ENCODE measurements around the gene THBS4.
"Not testable (repeated sequence)": the region's sequence is repeated elsewhere in the genome, so short reads cannot be mapped to it uniquely, and the experiment has no call there.

THBS4 gene

DNA sequence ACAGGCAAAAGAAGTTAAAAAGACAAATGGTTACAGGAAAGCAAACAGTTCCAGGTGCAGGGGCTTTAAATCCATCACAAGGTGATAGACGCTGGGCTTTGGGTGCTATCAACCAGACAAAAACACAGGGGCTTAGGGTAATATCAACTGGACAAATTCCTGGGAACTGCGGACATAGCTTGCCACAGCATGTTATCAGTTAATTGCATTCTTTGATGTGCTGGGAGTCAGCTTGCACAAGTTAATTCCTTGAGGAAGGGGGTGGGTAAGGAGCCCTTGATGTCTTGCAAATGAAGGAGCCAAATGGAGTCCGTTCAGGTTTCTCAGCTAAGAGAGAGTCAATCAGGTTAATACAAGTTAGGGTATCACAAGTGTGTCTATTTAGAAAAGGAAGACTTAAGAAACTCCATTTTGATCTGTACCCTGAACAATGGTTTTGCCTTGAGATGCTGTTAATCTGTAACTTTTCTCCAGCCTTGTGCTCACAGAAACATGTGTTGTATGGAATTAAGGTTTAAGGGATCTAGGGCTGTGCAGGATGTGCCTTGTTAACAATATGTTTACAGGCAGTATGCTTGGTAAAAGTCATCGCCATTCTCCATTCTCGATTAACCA lies 76.3 kb downstream of the THBS4 start:
- not testable (repeated sequence) for H3K9me3 ChIP-seq (ENCODE audit: control insufficient read depth, low read length); H3K27ac ChIP-seq (ENCODE audit: insufficient read depth, low read length, poor library complexity, severe bottlenecking); DNase-seq; H3K4me3 ChIP-seq (ENCODE audit: insufficient read depth, low read depth, low read length, poor library complexity, severe bottlenecking); H3K4me1 ChIP-seq (ENCODE audit: control insufficient read depth, insufficient read depth, low read length, poor library complexity, severe bottlenecking); H3K27me3 ChIP-seq (replicated peaks; ENCODE audit: control insufficient read depth, insufficient read depth, low read length, poor library complexity, severe bottlenecking); H3K36me3 ChIP-seq (ENCODE audit: control insufficient read depth, insufficient read depth, low read length)

DNA sequence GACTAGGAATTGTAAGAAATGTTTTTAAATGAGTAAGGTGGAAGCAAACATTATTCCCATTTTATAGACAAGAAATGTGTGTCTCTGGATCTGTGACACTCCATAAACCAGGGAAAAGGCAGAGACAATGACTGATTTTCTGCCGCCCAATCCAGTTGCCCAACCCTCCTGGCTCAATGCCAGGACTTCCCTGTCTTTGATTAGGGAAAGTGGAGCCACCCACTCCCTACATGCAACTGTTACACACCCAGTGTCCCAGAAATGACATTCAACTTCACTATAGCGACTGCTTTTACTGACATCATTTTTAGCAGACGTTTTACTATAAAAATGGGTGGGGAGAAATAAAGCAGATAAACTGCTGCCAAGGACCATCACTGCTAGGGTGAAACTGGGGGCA lies 79.7 kb downstream of the THBS4 start:
- H3K4me1 ChIP-seq (ENCODE audit: control insufficient read depth, insufficient read depth, low read length, poor library complexity, severe bottlenecking): peaks cover 16% of the 10 kb centered on the region
- no peaks in the 10 kb centered on the region for H3K27me3 ChIP-seq (replicated peaks; ENCODE audit: control insufficient read depth, insufficient read depth, low read length, poor library complexity, severe bottlenecking)
- no peak for DNase-seq
- H3K9me3 ChIP-seq (ENCODE audit: control insufficient read depth, low read length): no peaks in the 10 kb centered on the region
- H3K27ac ChIP-seq (ENCODE audit: insufficient read depth, low read length, poor library complexity, severe bottlenecking): no peak overlapping the region
- no peak overlapping the region for H3K4me3 ChIP-seq (ENCODE audit: insufficient read depth, low read depth, low read length, poor library complexity, severe bottlenecking)
- H3K36me3 ChIP-seq (ENCODE audit: control insufficient read depth, insufficient read depth, low read length): peaks cover 3% of the 10 kb centered on the region

DNA sequence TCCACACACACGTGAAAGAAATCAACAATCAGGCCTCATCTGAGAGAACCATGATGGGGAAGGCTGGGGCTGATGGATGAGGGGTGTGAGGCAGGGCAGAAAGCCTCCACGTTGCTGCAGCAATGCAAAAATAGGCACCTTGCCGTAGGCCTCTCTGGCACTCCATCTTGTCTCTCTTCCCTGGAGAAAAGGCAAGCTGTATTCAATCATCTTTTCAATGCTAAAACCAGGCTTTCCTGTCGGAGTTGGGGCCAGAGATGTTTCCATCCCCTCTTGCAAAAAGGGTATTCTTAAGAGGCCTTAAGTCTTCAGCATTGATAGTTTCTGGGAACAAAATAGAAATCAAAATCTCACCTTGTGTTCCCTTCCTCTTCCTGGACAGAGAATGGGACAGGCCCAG lies 80.9 kb downstream of the THBS4 start:
- Histone ChIP-seq H3K9me3 (ENCODE audit: control insufficient read depth, low read length) (no peaks in the 10 kb centered on the region), H3K27me3 (replicated peaks; ENCODE audit: control insufficient read depth, insufficient read depth, low read length, poor library complexity, severe bottlenecking) (no peaks in the 10 kb centered on the region), H3K27ac (ENCODE audit: insufficient read depth, low read length, poor library complexity, severe bottlenecking) (no peak overlapping the region), H3K36me3 (ENCODE audit: control insufficient read depth, insufficient read depth, low read length) (peaks cover 3% of the 10 kb centered on the region), H3K4me3 (ENCODE audit: insufficient read depth, low read depth, low read length, poor library complexity, severe bottlenecking) (no peak overlapping the region), H3K4me1 (ENCODE audit: control insufficient read depth, insufficient read depth, low read length, poor library complexity, severe bottlenecking) (peaks cover 16% of the 10 kb centered on the region)
- no peak for DNase-seq

DNA sequence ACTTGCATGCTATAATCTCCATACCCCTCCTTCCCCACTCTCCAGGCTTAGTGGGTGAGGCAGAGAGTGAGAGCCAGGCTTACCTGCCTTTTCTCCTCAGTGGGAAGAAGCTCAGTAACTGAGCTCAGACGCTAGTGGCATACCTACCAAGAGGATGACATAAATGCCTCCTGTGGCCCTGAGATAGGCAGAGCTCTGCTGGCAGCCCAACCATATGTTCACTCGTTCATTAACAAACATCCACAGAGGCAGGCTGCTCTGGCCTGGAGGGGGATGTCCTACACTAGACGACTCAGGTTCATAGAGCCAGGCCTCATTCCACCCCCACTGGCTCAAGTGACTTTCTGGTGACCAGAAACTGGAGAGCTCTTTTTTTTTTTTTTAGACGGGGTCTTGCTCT lies 81.3 kb downstream of the THBS4 start:
- H3K27ac ChIP-seq (ENCODE audit: insufficient read depth, low read length, poor library complexity, severe bottlenecking): no peak overlapping the region
- H3K4me1 ChIP-seq (ENCODE audit: control insufficient read depth, insufficient read depth, low read length, poor library complexity, severe bottlenecking): peaks cover 16% of the 10 kb centered on the region
- no peak for DNase-seq
- H3K36me3 ChIP-seq (ENCODE audit: control insufficient read depth, insufficient read depth, low read length): peaks cover 3% of the 10 kb centered on the region
- H3K27me3 ChIP-seq (replicated peaks; ENCODE audit: control insufficient read depth, insufficient read depth, low read length, poor library complexity, severe bottlenecking): no peaks in the 10 kb centered on the region
- H3K4me3 ChIP-seq (ENCODE audit: insufficient read depth, low read depth, low read length, poor library complexity, severe bottlenecking): no peak overlapping the region
- H3K9me3 ChIP-seq (ENCODE audit: control insufficient read depth, low read length): no peaks in the 10 kb centered on the region

DNA sequence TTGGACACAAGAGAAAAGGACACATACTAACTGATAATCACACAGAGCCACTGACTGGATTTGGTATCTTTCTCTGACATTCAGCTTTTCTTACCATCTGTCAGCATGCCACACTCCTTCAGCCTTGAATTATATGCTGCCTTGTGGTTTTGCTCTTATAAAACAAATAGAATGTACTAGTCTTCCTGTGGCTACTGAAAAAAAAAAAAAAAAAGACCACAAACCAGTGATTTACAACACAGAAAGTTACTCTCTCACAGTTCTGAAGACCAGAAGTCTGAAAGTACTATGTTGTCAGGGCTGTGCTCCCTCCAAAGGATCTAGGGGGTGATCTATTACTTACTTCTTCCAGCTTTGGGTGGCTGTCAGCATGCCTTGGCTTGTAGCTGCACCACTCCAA lies 82.3 kb downstream of the THBS4 start:
- H3K27me3 ChIP-seq (replicated peaks; ENCODE audit: control insufficient read depth, insufficient read depth, low read length, poor library complexity, severe bottlenecking): no peaks in the 10 kb centered on the region
- H3K4me3 ChIP-seq (ENCODE audit: insufficient read depth, low read depth, low read length, poor library complexity, severe bottlenecking): no peak overlapping the region
- H3K36me3 ChIP-seq (ENCODE audit: control insufficient read depth, insufficient read depth, low read length): peaks cover 3% of the 10 kb centered on the region
- H3K27ac ChIP-seq (ENCODE audit: insufficient read depth, low read length, poor library complexity, severe bottlenecking): no peak overlapping the region
- H3K4me1 ChIP-seq (ENCODE audit: control insufficient read depth, insufficient read depth, low read length, poor library complexity, severe bottlenecking): peaks cover 16% of the 10 kb centered on the region
- no peak for DNase-seq
- no peaks in the 10 kb centered on the region for H3K9me3 ChIP-seq (ENCODE audit: control insufficient read depth, low read length)

DNA sequence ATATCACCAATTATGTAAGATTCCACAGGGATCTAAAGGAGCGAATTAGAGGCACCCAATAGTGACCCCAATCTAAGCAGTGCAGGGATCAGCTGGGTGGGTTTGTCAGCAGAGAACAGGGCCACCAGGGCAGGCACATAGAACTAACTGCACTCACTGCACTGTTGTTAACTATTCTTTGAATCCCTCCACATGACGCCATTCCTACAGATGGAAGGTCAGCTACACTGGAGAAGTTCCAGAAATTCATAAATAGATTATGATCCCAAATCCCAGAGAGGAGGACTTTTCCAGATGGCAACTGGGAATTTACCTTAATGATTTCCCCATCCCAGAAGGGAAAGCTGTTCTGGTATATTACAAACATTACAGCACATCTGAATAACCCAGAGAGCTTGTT lies 84.2 kb downstream of the THBS4 start:
- Histone ChIP-seq H3K27me3 (replicated peaks; ENCODE audit: control insufficient read depth, insufficient read depth, low read length, poor library complexity, severe bottlenecking) (no peaks in the 10 kb centered on the region), H3K4me3 (ENCODE audit: insufficient read depth, low read depth, low read length, poor library complexity, severe bottlenecking) (no peak overlapping the region)

DNA sequence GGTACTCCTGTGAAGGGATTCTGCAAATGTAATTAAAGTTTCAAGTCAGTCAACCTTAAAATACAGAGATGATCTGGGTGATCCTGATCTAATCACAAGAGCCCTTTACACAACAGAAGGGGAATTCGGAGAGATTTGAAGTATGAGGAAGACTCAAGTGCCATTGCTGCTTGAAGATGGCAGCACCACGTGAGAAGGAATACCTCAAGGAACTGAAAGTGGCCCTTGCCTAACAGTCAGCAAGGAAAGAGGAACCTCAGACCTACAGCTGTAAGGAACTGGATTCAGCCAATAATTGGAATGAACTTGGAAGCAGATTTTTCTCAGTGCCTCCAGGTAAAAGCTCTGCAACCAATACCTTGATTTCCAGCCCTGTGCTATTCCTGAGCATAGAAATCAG lies 87.4 kb downstream of the THBS4 start:
- peaks cover 22% of the 10 kb centered on the region for H3K4me1 ChIP-seq (ENCODE audit: control insufficient read depth, insufficient read depth, low read length, poor library complexity, severe bottlenecking)
- H3K27ac ChIP-seq (ENCODE audit: insufficient read depth, low read length, poor library complexity, severe bottlenecking): no peak overlapping the region
- H3K36me3 ChIP-seq (ENCODE audit: control insufficient read depth, insufficient read depth, low read length): peaks cover 3% of the 10 kb centered on the region
- no peaks in the 10 kb centered on the region for H3K27me3 ChIP-seq (replicated peaks; ENCODE audit: control insufficient read depth, insufficient read depth, low read length, poor library complexity, severe bottlenecking)
- H3K9me3 ChIP-seq (ENCODE audit: control insufficient read depth, low read length): no peaks in the 10 kb centered on the region
- no peak overlapping the region for H3K4me3 ChIP-seq (ENCODE audit: insufficient read depth, low read depth, low read length, poor library complexity, severe bottlenecking)
- DNase-seq: no peak

More for the DNA sequence above, 84.2 kb downstream of the THBS4 start:
- Histone ChIP-seq H3K4me1 (ENCODE audit: control insufficient read depth, insufficient read depth, low read length, poor library complexity, severe bottlenecking) (peaks cover 16% of the 10 kb centered on the region), H3K27ac (ENCODE audit: insufficient read depth, low read length, poor library complexity, severe bottlenecking) (no peak overlapping the region), H3K9me3 (ENCODE audit: control insufficient read depth, low read length) (no peaks in the 10 kb centered on the region), H3K36me3 (ENCODE audit: control insufficient read depth, insufficient read depth, low read length) (no peaks in the 10 kb centered on the region)
- no peak for DNase-seq

DNA sequence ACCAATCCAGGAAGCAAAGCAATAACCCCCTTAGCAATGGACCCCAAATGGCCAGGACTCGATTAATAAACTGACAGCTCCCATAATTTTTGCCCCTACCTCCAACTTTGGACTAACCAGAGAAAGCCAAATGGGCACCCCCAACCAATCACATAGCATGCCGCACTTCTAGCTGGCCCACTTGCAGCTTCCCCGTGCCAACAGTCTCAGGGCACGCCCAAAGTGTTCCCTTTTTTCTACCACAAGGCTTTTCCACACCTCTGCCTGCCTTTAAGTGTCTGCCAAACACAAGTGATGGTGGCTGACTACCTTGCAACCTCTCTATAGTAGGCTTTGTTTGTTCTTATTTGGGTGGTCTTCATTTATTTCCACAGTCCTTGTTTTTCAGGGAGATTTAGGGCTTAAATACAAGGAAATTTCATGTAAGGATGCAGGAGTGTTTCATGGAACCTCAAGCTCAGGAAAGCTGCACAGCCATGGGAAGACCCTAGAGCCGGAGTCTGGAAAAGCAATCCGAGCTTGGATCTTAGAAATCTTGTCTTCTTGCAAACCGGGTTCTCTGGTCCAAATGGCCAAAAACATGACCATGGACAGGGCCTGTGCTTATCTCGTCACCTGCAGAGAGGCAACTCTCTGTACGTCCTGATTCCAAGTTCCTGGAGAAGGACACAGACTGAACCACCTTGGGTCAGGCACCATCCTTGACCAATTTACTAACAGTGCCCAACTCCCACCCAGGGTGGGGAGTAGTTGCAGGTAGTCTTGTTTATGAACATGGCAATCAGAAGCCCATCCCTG lies 89.2 kb downstream of the THBS4 start:
- no peak overlapping the region for H3K4me3 ChIP-seq (ENCODE audit: insufficient read depth, low read depth, low read length, poor library complexity, severe bottlenecking)
- H3K36me3 ChIP-seq (ENCODE audit: control insufficient read depth, insufficient read depth, low read length): peaks cover 3% of the 10 kb centered on the region
- no peak for DNase-seq
- H3K27ac ChIP-seq (ENCODE audit: insufficient read depth, low read length, poor library complexity, severe bottlenecking): no peak overlapping the region
- peaks cover 22% of the 10 kb centered on the region for H3K4me1 ChIP-seq (ENCODE audit: control insufficient read depth, insufficient read depth, low read length, poor library complexity, severe bottlenecking)
- H3K9me3 ChIP-seq (ENCODE audit: control insufficient read depth, low read length): no peaks in the 10 kb centered on the region
- H3K27me3 ChIP-seq (replicated peaks; ENCODE audit: control insufficient read depth, insufficient read depth, low read length, poor library complexity, severe bottlenecking): no peaks in the 10 kb centered on the region

DNA sequence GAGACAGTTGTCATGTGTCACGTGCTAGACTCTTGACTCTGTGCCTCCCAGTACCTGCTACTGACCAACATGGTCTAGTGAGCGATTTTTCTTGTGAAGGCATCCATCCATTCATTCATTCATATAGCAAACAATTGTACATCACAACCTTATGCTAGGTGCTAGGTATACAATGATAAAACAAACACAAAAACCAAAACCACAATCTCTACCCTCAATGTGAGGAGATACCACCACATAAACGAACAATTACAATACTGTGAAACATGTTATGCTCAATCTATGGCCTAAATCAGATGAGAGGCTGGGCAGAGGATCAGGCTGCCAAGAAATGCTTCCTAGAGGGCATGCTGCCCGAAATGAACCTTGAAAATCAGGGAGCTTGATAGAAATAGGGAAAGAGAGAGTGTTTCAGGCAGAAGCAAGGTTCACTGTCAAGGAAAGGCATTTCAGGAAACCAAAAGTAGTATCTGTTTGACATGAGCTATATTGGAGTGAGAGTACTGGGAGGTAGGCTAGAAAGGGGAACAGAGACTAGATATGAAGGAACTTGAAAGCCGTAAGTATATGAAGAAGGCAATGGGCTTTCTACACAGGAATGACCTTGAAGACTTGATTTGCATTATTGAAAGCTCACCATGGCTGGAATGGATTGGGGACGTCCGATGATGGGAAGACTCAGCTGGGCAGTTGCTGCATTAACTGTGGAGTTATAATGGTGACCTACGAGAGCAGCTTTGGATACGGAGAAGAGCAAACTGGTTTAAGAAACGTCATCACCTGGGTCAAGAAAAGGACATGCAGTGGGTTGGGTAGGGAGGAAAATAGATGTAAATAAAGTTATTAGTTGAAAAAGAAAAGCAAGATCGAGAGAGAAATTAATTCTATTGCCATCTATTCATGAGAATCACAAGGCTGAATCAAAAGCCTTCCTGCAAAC lies 90.1 kb downstream of the THBS4 start:
- peaks cover 3% of the 10 kb centered on the region for H3K36me3 ChIP-seq (ENCODE audit: control insufficient read depth, insufficient read depth, low read length)
- H3K9me3 ChIP-seq (ENCODE audit: control insufficient read depth, low read length): no peaks in the 10 kb centered on the region
- no peak overlapping the region for H3K27ac ChIP-seq (ENCODE audit: insufficient read depth, low read length, poor library complexity, severe bottlenecking)
- DNase-seq: no peak
- H3K27me3 ChIP-seq (replicated peaks; ENCODE audit: control insufficient read depth, insufficient read depth, low read length, poor library complexity, severe bottlenecking): no peaks in the 10 kb centered on the region
- no peak overlapping the region for H3K4me3 ChIP-seq (ENCODE audit: insufficient read depth, low read depth, low read length, poor library complexity, severe bottlenecking)
- peaks cover 22% of the 10 kb centered on the region for H3K4me1 ChIP-seq (ENCODE audit: control insufficient read depth, insufficient read depth, low read length, poor library complexity, severe bottlenecking)
